Heart right ventricle (tissue), 16 donors: ENCODE results near the gene GRIN3A. TPM values are rescaled to one million over a fixed set of nuclear protein-coding genes. Genes with fewer than 3 reads are reported as not detected.

Source experiments
- ATAC-seq, 8 donors: fragments of 200-7000 bp; cut with Tn5 transposase; one replicate each; pipeline ENCODE4 v1.9.1; 2020; ENCODE audit warnings: mild to moderate bottlenecking in 8 of 8, moderate library complexity in 8 of 8, moderate number of reproducible peaks in 1 of 8
- DNase-seq, 2 donors: peaks; one replicate each; pipeline ENCODE4 v3.0.0-alpha.2; 2020
- H3K27ac ChIP-seq, 10 donors: fragments of 200-600 bp; sonication (generic) in 2 of 10; one replicate each; pipeline versions ENCODE4 v1.5.0 to v1.8.0; 2020 to 2022; ENCODE audit warnings: mild to moderate bottlenecking in 3 of 10
- H3K27me3 ChIP-seq, 7 donors: fragments of 200-600 bp; one replicate each; pipeline ENCODE4 v1.8.0; 2021 to 2022; ENCODE audit warnings: mild to moderate bottlenecking in 2 of 7
- H3K36me3 ChIP-seq, 9 donors: fragments of 200-600 bp; sonication (generic) in 1 of 9; one replicate each; pipeline versions ENCODE4 v1.5.0 to v1.8.0; 2020 to 2022; ENCODE audit warnings: mild to moderate bottlenecking in 2 of 9
- H3K4me1 ChIP-seq, 9 donors: fragments of 200-600 bp; sonication (generic) in 1 of 9; one replicate each; pipeline versions ENCODE4 v1.5.0 to v1.8.0; 2020 to 2022; ENCODE audit warnings: mild to moderate bottlenecking in 4 of 9
- H3K4me3 ChIP-seq, 10 donors: fragments of 200-600 bp; sonication (generic) in 2 of 10; one replicate each; pipeline versions ENCODE4 v1.5.0 to v1.8.0; 2020 to 2022; ENCODE audit warnings: mild to moderate bottlenecking in 7 of 10, moderate library complexity in 2 of 10
- H3K9me3 ChIP-seq, 11 donors: fragments of 200-600 bp in 10 of 11; sonication (generic) in 2 of 11; one replicate each; pipeline versions ENCODE4 v1.5.0 to v1.8.0; 2013 to 2022; ENCODE audit warnings: mild to moderate bottlenecking in 2 of 11, control low read depth in 1 of 11, moderate library complexity in 1 of 11
- CTCF ChIP-seq, 9 donors: fragments of 200-600 bp; sonication (generic) in 2 of 9; IDR thresholded peaks; one replicate each; pipeline versions ENCODE4 v1.5.0 to v1.8.0; 2021 to 2022; ENCODE audit warnings: antibody characterized with exemption in 9 of 9, mild to moderate bottlenecking in 5 of 9, moderate library complexity in 1 of 9
- WGBS, 2 donors: extraction: QIAGEN DNeasy Blood & Tissue Kit; methylation state at CpG; one replicate each; pipeline ENCODE4 v1.1.7; 2013; ENCODE audit warnings: inconsistent platforms in 1 of 2; 5-methylcytosine and 5-hydroxymethylcytosine counted together
- intact Hi-C, 10 donors: fragments of 100-400 bp; cut with DNase I; formaldehyde crosslinking; loops; one replicate each; pipeline versions ENCODE4 v1.11.1 to v1.14.2; 2022
- polyA plus RNA-seq, 2 donors: library from polyadenylated mRNA; stranded (reverse); fragments of 200-250 nt; gene quantifications; one replicate each; pipeline ENCODE4 v1.2.3, GENCODE V29; 2013
- total RNA-seq, 10 donors: library from RNA; stranded (reverse); fragmentation: NEBNext Ultra II Directional in 3 of 10; extraction: Animal tissue kit (Norgen Biotek cat#: 25700) in 3 of 10; gene quantifications; one replicate each; pipeline versions ENCODE4 v1.2.1 to v1.2.4, GENCODE V29; 2021 to 2023
- donor health status: Arrhythmogenic right ventricular cardiomyopathy.
- donor health status: ischemic (EF 13 %, LVEDD 7.1; RV severe dilation, severe dysfunction).
- donor health status: healthy with polysubstance abuse.
- donor health status: DM: no; HTN: yes; CAD: no.
- donor health status: DM: no; HTN: no; CAD: no.
- donor health status: ischemic (EF 25% LVEDD 6.9; RV normal size, moderate dysfunction).
- donor health status: ischemic (EF 25% LVEDD 5.7; RV mildly dilated, moderate dysfunction).
- donor health status: healthy.
- donor health status: DM: yes; HTN: yes; CAD: no.
- donor health status: Ischemic cardiomyopathy.
- donor health status: ischemic (EF 35%, LVEDD 5.7; RV mildly dilated, moderate dysfunction).
- donor health status: nonischemic (EF 11% LVEDD 7.7; RV severe dilation, severe dysfunction).
- donor health status: DM: yes; HTN: yes; CAD: no.
- donor health status: PGD.
- donor health status: ischemic (EF 29% LVEDD 5.4; RV normal size, mild dysfunction).
- donor health status: nonischemic (EF 23%, LVEDD 6.1; RV moderate dilation, normal function).

The GRIN3A gene
- total and polyA plus RNA-seq, 12 donors = 0.06 to 1.4 (median 0.33) TPM

GRCh38 chr9:101629636-101630035 is 108.8 kb downstream of the GRIN3A start:
- no peak for TF ChIP-seq CTCF (IDR thresholded peaks at IDR 0.05)
- ATAC-seq = no peak
- 70 to 76% methylated on average over 5 of the region's 5 CpGs for whole genome bisulfite sequencing, 2 donors

GRCh38 chr9:101628173-101628572 is 110.3 kb downstream of the GRIN3A start:
- WGBS, 2 donors = 56 to 62% methylated on average over 4 of the region's 4 CpGs

More at GRCh38 chr9:101629636-101630035, 108.8 kb downstream of the GRIN3A start:
- H3K9me3 ChIP-seq = no peaks in the 10 kb centered on the region
- H3K4me3 ChIP-seq = no peak overlapping the region
- no peaks in the 10 kb centered on the region for H3K27me3 ChIP-seq
- H3K27ac ChIP-seq = no peak overlapping the region
- DNase-seq = no peak
- intact Hi-C loops = no loop called here
- H3K36me3 ChIP-seq = no peaks in the 10 kb centered on the region
- H3K4me1 ChIP-seq = peaks cover 0 to 10% (median 0%) of the 10 kb centered on the region in 9 donors

GRCh38 chr9:101626295-101626694 is 112.2 kb downstream of the GRIN3A start:
- H3K4me1 ChIP-seq = peaks cover 0 to 10% (median 0%) of the 10 kb centered on the region in 9 donors
- TF ChIP-seq CTCF (IDR thresholded peaks at IDR 0.05) = no peak
- ATAC-seq = no peak
- H3K4me3 ChIP-seq = no peak overlapping the region
- intact Hi-C loops = no loop called here
- no peak for DNase-seq
- WGBS, 2 donors = 72 to 80% methylated on average over 1 of the region's 1 CpG
- H3K9me3 ChIP-seq = no peaks in the 10 kb centered on the region
- no peaks in the 10 kb centered on the region for H3K36me3 ChIP-seq
- no peak overlapping the region for H3K27ac ChIP-seq
- H3K27me3 ChIP-seq = no peaks in the 10 kb centered on the region

More at GRCh38 chr9:101628173-101628572, 110.3 kb downstream of the GRIN3A start:
- DNase-seq (no peak), ATAC-seq (no peak)
- no peak for TF ChIP-seq CTCF (IDR thresholded peaks at IDR 0.05)
- no peak overlapping the region for H3K4me3 ChIP-seq
- intact Hi-C loops = no loop called here
- no peak overlapping the region for H3K27ac ChIP-seq
- peaks cover 0 to 10% (median 0%) of the 10 kb centered on the region in 9 donors for H3K4me1 ChIP-seq
- no peaks in the 10 kb centered on the region for H3K36me3 ChIP-seq
- H3K27me3 ChIP-seq = no peaks in the 10 kb centered on the region
- no peaks in the 10 kb centered on the region for H3K9me3 ChIP-seq

- DNase-seq (no peak), ATAC-seq (no peak)
- TF ChIP-seq CTCF (IDR thresholded peaks at IDR 0.05) = no peak
- Histone ChIP-seq H3K4me3 (no peak overlapping the region), H3K36me3 (no peaks in the 10 kb centered on the region), H3K9me3 (no peaks in the 10 kb centered on the region), H3K27me3 (no peaks in the 10 kb centered on the region), H3K4me1 (peaks cover 0 to 10% (median 0%) of the 10 kb centered on the region in 9 donors), H3K27ac (no peak overlapping the region)
- WGBS, 2 donors = 76 to 82% methylated on average over 2 of the region's 2 CpGs
- intact Hi-C loops = no loop called here
Observed at GRCh38 chr9:101625876-101626275, 112.6 kb downstream of the GRIN3A start.
